GM15510 (cell line): ENCODE results near the gene ELMO1.

ENCODE experiments used
- POLR2A ChIP-seq: IDR thresholded peaks from 3 replicates; pipeline ENCODE4 v1.6.1; 2011; ENCODE audit warnings: borderline replicate concordance; ENCODE audit not compliant: insufficient read length; ENCODE audit errors: extremely low read depth

ELMO1 gene

DNA sequence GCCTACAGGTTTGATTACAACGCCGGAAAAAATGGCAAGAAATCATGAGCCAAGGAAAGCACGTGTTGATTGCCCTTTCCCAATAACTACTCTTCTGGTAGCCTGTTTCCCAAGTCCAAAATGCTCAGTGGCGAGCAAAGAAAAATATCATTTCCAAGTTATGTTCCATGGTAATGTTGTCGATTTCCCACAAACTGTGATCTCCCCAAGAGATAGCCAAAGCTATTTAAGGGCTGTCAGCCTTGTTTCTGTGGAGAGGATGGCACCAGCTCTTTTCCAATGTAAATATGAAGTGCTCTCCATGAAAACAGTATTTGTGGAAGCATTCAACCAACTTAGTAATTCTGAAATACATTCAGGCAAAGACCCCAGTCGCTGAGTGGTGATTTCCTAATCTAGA lies 491.9 kb downstream of the ELMO1 start:
- TF ChIP-seq POLR2A: no peak

DNA sequence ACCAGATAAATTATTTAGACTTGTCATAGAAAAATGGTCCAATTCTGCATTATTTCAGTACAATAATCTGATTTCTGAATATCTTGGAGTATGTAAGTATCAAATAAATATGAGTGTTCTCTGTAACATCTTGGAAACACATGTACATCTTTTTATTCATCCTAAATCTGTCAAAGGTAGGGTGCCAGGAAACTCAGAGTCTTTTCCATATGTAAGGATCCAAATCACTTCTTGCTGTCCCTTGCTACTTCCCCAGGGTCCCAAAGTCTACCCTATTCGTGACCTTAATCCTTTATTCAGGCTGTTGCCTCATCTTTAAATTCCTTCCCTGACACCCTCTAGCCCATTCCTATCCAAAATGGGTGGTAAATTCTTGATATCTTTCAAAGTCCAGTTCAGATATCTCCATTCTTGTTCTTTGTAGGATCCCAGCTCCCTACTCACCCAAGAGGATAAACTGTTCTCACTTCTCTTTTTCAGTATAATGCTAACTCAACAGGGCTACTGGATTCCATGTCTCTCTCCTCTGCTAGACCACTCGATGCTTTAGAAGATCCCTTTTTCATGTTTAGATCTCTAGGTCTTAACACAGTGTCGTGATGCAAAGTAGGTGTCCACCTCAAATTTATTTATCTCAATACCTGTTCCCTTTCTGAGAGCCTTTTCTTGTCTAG lies 493.1 kb downstream of the ELMO1 start:
- TF ChIP-seq POLR2A: no peak

DNA sequence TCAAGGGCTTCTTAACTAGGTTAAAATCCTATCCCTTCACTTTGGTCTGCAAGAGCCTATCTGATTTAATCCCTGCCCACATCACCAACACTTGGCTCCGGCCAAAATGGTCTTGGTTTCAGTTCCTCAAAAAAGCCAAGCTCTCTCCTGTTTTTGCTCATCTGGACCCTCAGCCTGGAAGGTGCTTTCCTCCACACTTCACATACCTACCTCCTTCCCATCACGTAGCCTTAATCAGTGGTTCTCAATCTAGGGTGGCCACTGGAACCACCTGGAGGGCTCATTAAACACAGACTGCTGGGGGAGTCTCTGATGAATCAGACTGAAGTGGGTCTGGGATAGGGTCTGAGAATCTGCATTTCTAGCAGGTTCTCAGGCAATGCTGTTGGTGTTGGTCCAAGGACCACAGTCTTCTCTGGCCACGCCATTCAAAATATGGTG lies 497.4 kb downstream of the ELMO1 start:
- TF ChIP-seq POLR2A: no peak

DNA sequence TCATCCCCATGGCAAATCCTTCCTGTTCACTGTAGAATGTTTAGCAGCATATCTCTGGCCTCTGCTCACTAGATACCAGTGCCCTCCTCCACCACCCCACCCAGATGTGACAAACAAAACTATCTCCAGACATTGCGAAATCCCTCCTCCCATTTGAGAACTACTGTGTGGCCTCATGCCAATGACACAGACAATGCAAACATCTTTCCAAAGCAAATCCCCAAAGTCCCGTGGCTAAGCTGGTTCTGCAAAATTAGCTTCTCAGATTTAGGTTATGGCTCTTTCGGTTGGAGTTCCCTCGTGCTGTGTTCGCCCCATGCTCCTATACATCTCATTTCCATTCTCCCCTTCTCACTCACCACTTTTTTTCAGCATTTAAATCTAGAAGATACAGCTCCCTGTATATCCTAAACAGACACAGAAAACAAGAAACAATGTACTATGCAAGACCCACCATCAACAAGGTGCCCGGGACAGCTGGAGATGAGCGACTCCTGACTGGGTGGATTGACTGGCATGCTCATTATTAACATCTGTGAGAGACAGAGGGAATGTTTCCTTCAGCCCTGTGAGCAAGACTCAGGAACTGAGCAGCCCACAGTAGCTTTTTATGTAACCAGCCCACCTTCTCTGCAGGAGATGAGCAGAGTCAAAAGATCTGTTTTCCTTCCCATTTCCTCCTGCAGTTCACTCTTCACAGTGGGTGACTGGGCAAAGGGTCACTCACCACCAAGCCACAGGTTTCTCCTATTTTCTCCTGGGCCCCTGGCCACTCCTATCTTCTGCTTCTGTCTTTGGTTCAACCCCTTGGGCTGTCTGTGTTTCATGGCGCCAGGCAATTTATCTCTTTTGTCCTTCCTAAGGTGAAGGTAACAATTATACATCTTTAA lies 498.7 kb downstream of the ELMO1 start:
- TF ChIP-seq POLR2A: no peak

DNA sequence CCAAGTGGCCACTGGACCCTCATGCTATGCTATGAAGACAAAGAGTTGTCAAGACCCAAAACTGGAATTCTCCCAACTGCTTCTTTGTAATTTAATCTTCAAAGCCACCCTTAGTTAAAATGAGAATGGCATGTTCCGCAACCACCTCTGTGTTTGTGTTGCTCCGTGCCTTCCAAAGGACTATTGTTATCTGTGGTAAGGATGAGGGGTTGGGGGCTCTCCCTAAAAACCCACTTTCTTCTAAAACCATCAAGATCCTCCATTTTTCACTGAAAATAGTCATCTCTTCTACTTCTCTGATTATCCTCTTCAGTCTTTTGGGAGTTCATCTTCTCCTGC lies 502.3 kb downstream of the ELMO1 start:
- TF ChIP-seq POLR2A: no peak

DNA sequence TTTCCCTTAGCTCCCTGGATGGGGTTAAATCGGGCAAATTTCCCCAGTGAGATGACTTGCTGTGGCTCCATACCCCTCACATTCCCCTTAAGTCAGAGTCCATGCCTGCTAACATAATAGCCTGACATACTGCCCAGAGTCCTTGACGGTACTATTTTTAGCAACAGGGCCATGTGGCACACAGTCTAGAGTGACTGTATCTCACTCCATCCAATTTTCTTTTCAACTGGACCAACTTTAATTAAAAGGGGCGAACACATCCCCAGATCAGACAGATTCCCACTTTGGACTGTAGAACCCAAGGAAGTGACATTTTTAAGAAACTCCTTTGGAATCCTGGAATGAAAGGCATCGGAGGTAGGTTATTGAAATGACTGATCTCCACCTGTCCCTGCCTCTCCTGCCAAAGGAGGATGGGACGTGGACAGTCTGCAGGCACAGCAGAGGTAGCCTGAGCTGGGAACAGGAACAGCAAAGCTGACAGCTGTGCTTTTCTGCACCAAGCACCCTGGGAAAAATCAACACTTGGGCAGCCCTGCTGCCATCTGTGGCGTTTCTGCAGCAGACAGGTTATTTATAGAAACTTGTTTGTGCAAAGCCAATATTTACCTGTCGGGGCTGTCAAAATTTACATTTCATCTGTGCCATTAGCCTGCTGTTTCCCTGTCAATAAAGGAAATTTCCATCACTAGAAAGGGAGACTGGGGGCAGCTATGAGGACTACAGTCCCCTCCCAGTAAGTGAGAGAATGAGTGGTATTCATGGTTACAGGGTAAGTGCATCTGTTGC lies 502.9 kb downstream of the ELMO1 start:
- no peak for TF ChIP-seq POLR2A

DNA sequence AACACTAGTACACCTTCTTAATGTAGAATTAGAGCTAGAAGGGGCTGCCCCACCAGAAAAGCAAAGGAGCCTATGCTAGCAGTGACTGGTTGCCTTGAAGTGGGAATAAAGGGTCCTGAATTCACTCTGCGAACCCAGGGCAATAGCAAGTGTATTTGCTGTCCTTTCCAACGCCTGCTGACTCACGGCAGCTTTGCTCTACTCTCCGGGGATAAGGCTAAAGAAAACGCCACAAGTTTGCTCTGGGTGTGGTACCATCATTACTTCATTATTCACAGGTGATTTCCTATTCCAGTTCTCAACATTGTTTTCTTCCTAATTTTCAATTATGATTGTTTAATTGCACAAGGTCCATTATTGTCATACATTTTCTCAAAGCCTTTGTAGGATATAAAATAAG lies 503.8 kb downstream of the ELMO1 start:
- TF ChIP-seq POLR2A: no peak

DNA sequence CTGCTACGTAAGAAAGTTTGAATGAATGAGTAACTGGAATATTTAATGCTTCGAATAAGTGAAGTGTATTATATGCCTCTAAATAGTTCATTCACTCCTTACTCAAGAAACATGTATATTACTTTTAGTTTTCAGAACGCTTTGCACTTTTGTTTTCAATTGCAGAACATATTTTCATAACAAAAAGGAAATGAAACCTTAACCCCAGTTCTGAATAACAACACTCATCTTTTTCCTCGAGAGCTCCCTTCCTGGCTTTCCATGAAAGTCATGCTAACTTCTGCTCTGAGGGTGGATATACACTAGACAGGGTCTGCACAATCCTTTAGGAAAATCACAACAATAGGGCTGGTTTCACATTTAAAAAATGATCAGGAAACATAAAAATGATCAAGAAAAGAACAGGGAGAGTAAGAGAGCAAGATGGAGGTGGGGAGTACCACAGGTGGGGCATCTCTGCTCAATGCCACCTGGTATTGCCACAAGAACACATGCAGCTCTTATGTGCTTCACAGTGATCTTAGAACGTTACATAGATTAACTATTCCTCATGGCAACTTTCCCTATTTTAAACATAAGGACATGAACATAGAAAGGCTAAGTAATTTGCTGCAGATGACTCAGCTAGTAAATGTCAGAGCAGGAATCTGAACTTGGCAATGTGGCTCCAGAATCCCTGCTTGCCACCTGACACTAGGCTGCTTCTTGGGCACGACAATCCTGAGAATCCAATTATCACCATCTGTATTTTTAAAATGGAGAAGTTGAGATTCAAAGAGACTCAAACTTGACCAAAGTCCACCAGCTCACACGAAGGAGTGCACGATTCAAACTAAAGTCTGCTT lies 504.9 kb downstream of the ELMO1 start:
- no peak for TF ChIP-seq POLR2A

DNA sequence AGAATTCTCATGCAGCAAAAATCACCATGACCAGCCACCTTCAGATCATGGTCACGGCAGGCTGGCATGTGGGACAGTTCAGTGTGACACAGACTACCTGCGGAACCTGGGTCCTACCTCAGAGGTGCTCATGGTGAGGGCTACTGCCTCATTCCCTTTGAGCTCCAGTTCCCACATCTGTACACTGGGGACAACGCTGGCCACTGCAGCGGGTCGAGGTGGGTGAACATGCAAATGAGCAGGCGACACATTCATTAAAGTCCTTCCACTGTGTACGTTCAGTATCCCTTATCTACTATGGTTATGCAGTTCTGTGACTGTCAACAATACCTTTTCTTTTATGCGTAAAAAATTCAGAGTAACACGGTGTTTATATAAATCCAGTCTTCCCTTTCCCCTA lies 505.7 kb downstream of the ELMO1 start:
- TF ChIP-seq POLR2A: no peak

DNA sequence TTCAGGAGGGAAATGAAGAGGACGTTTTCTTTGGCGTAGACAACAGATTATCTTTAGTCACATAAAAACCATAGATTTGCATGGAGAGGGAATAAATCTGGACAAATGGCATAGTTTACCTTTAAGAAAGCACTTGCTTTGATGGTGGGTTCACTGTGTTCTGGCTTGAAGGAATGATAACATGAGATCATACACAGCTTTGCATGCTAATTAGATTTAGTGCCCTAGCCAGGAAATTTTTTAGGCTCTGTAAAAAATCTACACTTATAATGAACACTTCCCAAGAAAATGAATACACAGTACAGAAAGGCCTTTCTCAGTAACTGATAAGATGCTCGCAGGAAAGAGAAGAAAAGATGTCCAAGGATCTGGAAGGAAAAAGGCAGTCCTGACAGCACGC lies 506.1 kb downstream of the ELMO1 start:
- no peak for TF ChIP-seq POLR2A

DNA sequence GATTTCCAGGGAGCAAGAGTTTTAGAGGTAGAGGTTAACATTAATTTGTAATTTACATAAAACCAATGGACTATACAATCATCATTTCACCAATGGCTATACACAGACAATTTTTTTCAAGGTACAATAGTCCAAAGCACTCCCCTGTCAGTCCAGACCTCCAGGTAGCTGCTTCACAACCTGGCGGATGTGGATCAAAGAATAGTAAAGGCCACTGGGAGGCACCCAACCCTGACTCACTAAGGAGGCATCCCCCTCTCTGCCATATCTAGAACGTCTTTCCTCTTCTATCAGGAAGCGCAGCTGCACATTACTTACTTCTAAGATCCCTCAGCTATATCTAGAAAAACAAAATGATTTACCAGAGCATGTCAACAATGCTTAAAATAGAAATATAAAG lies 506.6 kb downstream of the ELMO1 start:
- TF ChIP-seq POLR2A: no peak

DNA sequence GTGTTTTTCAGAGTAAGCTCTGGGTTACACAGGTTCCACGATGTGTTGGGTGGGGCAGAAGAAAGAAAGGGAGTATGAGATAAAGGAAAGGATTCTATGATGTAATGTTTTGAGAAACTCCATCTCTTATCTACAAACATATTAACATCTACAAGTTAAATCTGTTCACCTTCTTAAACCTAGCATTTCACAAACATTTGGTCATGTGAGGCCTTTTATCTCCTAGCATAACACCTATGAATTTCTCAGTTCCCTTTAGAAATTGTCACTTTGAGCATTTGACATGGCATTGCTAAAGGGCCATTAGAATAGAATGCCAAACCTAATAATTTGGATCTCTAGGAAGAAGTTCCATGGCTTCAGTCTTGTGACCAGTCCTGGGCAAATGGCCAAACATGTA lies 507.3 kb downstream of the ELMO1 start:
- no peak for TF ChIP-seq POLR2A

DNA sequence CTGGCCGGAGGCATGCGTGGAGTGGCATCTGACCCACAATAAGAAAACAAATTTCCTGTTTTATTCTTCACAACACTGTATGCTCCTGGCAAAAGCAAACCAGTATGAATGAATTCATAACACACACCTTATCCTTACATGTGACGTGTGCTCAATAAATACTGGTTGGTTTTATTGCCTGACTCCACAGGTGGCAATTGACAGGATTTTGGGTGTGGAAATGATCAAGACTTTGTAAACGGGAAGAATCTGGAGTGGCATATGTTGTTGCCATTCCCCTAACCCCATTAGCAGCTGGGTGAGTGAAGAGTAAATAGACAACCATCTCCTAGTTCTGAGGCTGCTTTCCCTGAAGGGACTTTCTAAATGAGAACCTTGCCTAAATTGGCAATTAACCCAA lies 508.8 kb downstream of the ELMO1 start:
- TF ChIP-seq POLR2A: no peak

DNA sequence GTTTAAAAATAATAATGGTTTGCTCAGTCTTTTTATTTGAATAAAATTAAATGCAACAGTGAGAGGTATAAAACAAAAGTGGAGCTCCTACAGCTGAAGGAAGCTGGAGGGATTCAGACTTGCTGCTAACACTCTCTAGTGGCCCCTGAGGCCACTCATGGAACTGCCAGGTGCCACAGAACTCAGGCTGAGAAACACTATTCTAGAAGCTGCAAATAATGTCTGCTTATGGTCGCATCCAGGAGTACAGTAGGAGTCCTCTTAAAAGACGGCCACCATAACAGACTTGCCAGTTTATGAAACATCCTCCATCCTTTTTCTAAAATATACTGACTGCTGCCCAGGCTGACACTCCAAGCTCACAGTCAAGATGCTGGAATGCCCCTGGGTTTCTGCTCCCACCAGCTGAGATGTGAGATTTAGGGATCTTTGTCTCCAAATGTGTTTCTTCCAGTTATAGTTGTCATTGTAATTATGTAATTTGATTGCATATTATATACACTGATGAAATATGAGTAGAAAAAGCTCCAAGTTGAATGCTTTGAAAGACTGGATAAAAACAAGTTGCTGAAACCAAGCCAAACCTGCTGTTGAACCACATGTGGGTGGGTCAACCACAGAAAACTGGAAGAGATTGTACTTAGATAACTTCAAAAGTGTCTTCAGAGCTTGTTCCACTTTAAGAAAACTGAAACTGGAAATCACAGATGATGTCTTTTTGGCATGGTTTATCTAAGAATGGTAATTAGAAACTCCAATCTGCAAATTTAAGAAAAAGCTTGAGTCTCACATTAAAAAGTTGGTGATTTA lies 510.7 kb downstream of the ELMO1 start:
- TF ChIP-seq POLR2A: no peak

DNA sequence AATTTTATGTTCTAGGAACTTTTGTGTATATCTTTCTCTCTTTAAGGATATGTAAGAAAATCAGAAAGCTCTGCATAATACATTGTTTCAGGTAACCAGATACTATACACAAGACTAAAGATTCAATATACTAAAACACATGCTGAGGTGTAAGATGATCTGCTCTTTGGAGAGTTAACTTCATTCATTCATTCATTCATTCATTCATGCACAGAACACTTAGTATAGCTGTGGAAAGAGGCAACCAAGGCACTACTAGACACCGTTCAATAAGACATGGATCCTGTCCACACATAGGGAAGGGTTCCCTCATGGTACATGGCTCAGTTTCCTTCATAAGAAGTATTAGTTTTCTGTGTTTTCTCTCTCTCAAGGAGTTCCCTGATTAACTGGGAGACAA lies 516.8 kb downstream of the ELMO1 start:
- TF ChIP-seq POLR2A: no peak

DNA sequence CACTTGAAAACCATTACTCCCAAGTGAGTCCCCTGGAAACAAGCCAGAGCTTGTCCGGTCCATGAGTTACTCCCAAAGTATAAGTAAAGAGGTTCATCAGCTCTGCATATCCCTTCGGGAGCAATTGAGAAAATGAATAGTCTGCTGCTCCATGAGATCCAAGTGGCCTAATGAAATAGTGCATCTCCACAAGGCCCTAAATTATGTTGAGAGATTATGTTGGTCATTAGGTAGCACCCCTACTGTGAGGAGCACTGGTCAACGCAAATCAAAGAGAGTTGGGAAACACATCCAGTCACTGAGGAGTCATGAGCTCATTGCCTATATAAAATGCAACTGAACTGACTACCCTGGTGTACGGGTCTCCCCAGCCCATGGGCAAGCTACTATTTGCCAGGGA lies 518.9 kb downstream of the ELMO1 start:
- TF ChIP-seq POLR2A: no peak
